Measurements from ENCODE around the gene IFNLR1.

The IFNLR1 gene

DNA sequence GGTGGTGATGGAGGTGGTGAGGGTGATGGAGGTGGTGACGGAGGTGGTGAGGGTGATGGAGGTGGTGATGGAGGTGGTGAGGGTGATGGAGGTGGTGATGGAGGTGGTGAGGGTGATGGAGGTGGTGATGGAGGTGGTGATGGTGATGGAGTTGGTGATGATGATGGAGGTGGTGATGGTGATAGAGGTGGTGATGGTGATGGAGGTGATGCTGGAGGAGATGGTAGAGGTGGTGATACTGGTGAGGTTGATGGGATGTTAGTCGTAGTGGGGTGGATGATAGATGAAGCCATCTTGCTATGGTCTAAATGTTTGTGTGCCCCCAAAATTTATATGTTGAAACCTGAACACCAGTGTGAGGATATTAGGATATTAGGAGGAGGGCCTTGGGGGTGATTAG lies 25.3 kb upstream of the IFNLR1 start:
- TF ChIP-seq FOXP2 (optimal IDR thresholded peaks at IDR 0.05; ENCODE audit: borderline replicate concordance, extremely low read depth, extremely low read length, insufficient read depth) (no peak), TAF1 (IDR thresholded peaks at IDR 0.05; ENCODE audit: borderline replicate concordance, insufficient read depth, low read length) (no peak), SIN3A (IDR thresholded peaks at IDR 0.05; ENCODE audit: borderline replicate concordance, insufficient read depth, low read length) (no peak), POLR2AphosphoS5 (IDR thresholded peaks at IDR 0.05; ENCODE audit: low read depth, low read length) (no peak)
- TF ChIP-seq, protein P1, sequence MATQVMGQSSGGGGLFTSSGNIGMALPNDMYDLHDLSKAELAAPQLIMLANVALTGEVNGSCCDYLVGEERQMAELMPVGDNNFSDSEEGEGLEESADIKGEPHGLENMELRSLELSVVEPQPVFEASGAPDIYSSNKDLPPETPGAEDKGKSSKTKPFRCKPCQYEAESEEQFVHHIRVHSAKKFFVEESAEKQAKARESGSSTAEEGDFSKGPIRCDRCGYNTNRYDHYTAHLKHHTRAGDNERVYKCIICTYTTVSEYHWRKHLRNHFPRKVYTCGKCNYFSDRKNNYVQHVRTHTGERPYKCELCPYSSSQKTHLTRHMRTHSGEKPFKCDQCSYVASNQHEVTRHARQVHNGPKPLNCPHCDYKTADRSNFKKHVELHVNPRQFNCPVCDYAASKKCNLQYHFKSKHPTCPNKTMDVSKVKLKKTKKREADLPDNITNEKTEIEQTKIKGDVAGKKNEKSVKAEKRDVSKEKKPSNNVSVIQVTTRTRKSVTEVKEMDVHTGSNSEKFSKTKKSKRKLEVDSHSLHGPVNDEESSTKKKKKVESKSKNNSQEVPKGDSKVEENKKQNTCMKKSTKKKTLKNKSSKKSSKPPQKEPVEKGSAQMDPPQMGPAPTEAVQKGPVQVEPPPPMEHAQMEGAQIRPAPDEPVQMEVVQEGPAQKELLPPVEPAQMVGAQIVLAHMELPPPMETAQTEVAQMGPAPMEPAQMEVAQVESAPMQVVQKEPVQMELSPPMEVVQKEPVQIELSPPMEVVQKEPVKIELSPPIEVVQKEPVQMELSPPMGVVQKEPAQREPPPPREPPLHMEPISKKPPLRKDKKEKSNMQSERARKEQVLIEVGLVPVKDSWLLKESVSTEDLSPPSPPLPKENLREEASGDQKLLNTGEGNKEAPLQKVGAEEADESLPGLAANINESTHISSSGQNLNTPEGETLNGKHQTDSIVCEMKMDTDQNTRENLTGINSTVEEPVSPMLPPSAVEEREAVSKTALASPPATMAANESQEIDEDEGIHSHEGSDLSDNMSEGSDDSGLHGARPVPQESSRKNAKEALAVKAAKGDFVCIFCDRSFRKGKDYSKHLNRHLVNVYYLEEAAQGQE (IDR thresholded peaks at IDR 0.05; ENCODE audit: insufficient read depth in 1 of 2, low read depth in 2 of 2, low read length in 2 of 2) = no peak

DNA sequence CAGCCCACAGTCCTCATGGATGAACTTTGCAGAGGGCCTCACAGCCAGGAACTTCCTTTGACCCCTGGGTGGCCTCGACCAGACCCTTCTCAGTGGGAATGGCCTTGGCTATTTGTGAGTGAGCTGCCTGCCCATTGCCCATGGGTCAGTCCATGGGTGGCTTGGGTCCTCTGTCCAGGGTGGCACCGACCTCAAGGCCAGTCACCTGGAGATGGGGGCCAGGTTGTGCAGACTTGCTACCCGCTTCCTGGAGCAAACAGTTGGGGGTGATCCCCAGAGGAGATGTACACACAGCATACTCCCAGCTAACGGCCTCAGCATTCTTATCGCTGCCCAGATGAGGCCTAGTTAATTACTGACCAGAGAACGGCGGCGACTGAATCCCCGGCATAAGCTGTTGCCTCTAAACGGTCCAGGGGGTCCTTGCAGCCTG lies 23.1 kb upstream of the IFNLR1 start:
- TF ChIP-seq TAF1 (IDR thresholded peaks at IDR 0.05; ENCODE audit: borderline replicate concordance, insufficient read depth, low read length) = no peak
- TF ChIP-seq, protein P1 (IDR thresholded peaks at IDR 0.05; ENCODE audit: insufficient read depth in 1 of 2, low read depth in 2 of 2, low read length in 2 of 2) = no peak
- no peak for TF ChIP-seq POLR2AphosphoS5 (IDR thresholded peaks at IDR 0.05; ENCODE audit: low read depth, low read length)
- no peak for TF ChIP-seq FOXP2 (optimal IDR thresholded peaks at IDR 0.05; ENCODE audit: borderline replicate concordance, extremely low read depth, extremely low read length, insufficient read depth)
- TF ChIP-seq SIN3A (IDR thresholded peaks at IDR 0.05; ENCODE audit: borderline replicate concordance, insufficient read depth, low read length) = no peak

DNA sequence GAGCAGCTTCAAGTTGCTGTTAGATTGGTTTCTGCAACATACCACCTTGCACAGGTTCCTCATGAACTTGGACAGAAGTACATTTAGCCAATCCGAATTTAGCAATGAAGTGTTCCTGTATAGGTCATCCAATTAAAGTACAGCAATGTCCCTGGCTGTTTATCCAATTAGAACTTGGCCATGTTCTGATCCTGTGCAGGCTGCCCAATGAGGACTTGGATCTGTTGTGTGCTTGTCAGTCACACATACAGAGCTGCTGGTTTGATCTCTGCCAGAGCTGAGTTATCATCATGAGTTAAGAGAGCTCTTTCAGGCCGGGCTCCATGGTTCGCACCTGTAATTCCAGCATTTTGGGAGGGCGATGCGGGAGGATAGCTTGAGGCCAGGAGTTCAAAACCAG lies 22.0 kb upstream of the IFNLR1 start:
- TF ChIP-seq POLR2AphosphoS5 (IDR thresholded peaks at IDR 0.05; ENCODE audit: low read depth, low read length) (no peak), FOXP2 (optimal IDR thresholded peaks at IDR 0.05; ENCODE audit: borderline replicate concordance, extremely low read depth, extremely low read length, insufficient read depth) (no peak), SIN3A (IDR thresholded peaks at IDR 0.05; ENCODE audit: borderline replicate concordance, insufficient read depth, low read length) (no peak), TAF1 (IDR thresholded peaks at IDR 0.05; ENCODE audit: borderline replicate concordance, insufficient read depth, low read length) (no peak)
- TF ChIP-seq, protein P1 (IDR thresholded peaks at IDR 0.05; ENCODE audit: insufficient read depth in 1 of 2, low read depth in 2 of 2, low read length in 2 of 2) = no peak

DNA sequence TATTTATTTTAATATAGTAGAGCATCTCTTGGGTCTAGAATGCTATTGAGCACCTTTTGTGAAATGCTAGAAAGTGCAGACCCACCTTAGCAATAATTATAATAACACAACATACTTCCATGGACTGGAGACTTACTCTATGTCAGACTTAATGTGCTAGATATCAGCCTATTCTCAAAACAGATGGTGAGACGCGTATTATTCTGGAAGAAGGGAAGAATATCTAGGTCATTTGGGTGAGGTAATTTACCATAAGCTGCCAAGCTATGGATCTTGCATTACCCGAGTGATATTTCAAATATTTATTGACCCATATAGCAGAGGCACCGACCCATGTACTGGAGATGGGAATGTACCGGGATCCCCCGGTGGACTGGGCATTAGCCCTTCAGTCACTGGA lies 20.6 kb upstream of the IFNLR1 start:
- TF ChIP-seq SIN3A (IDR thresholded peaks at IDR 0.05; ENCODE audit: borderline replicate concordance, insufficient read depth, low read length) (no peak), TAF1 (IDR thresholded peaks at IDR 0.05; ENCODE audit: borderline replicate concordance, insufficient read depth, low read length) (no peak), FOXP2 (optimal IDR thresholded peaks at IDR 0.05; ENCODE audit: borderline replicate concordance, extremely low read depth, extremely low read length, insufficient read depth) (no peak), POLR2AphosphoS5 (IDR thresholded peaks at IDR 0.05; ENCODE audit: low read depth, low read length) (no peak)
- TF ChIP-seq, protein P1 (IDR thresholded peaks at IDR 0.05; ENCODE audit: insufficient read depth in 1 of 2, low read depth in 2 of 2, low read length in 2 of 2) = no peak

Data from PFSK-1 (cell line).